Fibroblast of skin of back (primary cell): ENCODE results near the gene GSAP.
A peak's percentile ranks its signal among the peaks of the same experiment; 100 is the strongest.

Experiments
- DNase-seq: peaks from one replicate; pipeline ENCODE4 v3.0.0-alpha.2; 2013

Gene GSAP

GRCh38 chr7:77327067-77327931 lies 88.8 kb downstream of the GSAP start:
- peak; percentile 34 for DNase-seq

DNA sequence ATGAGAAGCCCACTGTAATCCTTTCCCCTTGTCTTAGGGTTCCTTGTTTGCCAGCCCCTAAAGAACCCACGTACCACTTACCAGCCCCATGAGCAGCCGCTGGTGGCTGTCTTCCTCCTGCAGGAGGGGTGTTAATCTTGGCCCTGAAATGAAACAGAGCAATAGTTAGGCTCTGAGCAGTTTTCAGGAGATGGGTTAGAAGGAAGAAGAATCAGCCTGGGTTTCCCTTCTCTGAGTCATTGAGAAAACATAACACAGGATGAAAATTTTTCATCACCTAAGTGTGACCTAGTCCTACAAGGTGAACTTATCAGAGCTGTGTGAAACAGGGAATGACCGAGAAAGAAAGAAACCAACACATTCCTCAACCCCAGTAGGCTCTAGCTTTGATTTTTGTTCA lies 90.0 kb downstream of the GSAP start:
- DNase-seq, result peak; percentile 33

GRCh38 chr7:77321300-77321699 lies 94.8 kb downstream of the GSAP start:
- no peak for DNase-seq

- no peak for DNase-seq
These were observed 95.4 kb downstream of the GSAP start for GRCh38 chr7:77320714-77321113.

- DNase-seq, result no peak
These were observed 96.0 kb downstream of the GSAP start for GRCh38 chr7:77320137-77320536.

GRCh38 chr7:77318019-77318418 lies 98.1 kb downstream of the GSAP start:
- no peak for DNase-seq

DNA sequence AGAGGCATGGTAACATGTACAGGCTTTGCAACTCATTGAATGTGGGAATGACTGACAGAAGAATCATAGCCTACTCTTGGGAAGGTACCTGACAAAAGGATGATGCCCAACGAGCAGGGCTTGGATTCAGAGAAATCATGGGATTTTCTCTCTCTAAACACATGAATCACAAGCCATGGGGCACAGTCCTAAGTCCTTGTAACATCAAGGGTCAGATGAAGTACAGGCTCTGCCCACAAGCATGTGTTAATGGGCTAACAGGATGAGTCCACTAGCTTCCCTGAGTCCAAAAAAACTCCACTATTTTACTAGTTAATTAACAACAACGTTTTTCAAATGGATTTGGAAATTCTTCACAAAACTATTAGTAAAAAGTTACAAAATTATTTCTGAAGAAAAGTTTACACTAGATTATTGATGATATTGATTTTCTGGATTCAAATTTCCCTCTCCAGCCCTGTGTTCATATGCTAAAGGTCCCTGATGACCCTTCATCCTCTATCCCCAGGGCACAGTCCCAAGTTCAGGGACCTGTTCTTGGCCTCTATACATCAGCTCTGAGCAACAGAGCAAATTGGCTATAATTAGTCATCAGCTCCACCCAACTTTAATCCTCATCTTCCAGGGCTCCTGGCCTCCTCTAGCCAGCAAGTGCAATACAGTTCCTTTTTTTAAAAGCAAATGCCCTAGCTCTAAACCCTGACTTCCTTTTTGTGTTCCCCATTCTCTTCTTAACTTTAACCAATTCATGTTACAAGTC lies 99.8 kb downstream of the GSAP start:
- no peak for DNase-seq

DNA sequence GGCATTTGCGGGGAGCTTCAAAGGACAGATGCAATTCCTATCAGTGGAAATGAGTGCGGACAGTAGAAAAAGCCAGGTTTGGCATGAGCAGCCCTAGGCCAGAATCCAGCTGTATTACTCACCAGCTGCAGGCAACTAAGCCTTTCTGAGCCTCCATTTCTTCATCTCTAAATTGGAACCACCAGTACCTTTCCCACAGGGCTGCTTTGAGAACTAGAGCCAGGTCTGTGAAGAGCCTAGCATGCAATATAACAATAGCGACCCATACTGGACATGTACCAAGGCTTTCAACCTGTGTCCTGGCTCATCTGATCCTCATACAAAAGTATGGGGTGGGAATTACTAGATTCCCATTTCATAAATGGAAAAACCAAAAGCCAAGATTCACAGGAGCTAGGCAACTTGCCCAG lies 101.0 kb downstream of the GSAP start:
- DNase-seq, result no peak

GRCh38 chr7:77313876-77314480 lies 102.2 kb downstream of the GSAP start:
- DNase-seq, result no peak

GRCh38 chr7:77313085-77313484 lies 103.1 kb downstream of the GSAP start:
- no peak for DNase-seq

GRCh38 chr7:77310982-77311381 lies 105.2 kb downstream of the GSAP start:
- no peak for DNase-seq

GRCh38 chr7:77309714-77310220 lies 106.4 kb downstream of the GSAP start:
- no peak for DNase-seq

- DNase-seq, result no peak
These were observed 107.4 kb downstream of the GSAP start for GRCh38 chr7:77308792-77309191.

DNA sequence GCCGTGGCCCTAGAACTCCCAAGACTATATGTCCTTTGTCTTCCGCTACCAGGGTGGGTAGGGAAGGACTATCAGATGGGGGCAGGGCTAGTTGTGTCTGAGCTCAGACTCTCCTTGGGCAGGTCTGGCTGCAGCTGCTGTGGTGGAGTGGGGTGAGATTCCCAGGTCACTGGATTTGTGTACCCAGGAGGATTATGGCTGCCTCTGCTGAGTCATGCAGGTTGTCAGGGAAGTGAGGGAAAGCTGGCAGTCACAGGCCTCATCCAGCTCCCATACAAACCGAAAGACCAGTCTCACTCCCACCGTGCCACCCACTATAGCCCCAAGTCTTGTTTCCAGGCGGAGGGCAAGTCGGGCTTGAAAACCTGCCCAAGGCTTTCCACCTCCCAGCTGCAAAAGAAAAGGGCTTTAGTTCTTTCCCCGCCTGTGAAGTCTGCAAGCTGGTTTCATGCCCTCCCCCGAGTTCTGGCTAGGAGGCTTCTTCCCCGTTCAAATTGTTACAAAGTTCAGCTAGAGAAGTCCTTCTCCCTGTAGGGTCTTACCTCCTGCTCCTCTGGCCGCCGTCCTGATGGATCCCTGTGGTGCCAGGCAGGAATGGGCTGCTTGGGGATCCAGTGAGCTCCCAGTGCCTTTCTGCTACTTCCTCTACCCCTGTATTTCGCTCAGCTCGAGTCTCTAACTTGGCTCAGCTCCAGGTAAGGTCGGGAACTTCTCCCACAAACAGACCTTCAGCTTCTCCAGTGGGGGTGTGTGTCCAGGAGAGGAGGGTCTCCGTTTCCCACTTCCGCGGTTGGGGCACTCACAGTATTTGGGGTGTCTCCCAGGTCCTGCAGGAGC lies 109.7 kb downstream of the GSAP start:
- DNase-seq, result no peak

- DNase-seq, result no peak
These were observed 120.6 kb downstream of the GSAP start for GRCh38 chr7:77295549-77295948.

DNA sequence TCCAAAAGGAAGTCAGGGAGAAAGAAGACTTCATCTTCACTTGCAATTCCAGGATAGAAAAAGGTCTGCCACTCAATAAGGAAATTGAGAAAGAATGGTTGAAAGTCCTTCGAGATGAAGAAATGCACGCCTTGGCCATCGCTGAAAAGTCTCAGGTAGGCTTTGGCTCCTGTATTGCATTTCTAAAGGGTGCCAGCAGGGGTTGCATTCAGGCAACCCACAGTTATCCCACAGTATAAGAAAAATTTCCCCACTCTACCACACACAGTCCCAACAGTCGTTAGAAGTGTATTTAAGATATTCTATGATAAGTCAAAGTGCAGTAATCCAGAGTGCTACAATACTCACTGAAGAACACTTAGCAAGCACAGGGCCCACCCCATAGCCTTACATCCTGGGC lies 123.1 kb downstream of the GSAP start:
- DNase-seq, result no peak

- DNase-seq, result no peak
These were observed 125.7 kb downstream of the GSAP start for GRCh38 chr7:77290425-77290824.

DNA sequence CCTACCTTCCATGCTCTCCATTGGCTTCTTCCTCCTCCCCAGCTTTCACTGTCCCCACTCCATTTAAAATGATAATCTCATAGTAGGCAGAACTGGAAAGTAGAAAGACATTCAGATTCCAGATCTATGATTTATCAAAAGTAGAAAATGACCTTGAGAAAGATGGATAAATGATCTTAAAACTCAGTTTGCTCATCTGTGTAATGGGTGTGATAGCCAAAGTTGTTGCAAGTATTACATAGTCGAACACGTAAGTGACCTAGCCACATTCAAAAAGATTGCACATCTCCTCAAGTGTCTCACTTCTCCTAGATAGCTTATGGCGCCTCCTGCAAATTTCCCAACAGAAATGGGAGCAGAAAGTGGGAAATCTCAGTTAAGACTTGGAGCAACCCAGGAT lies 126.8 kb downstream of the GSAP start:
- no peak for DNase-seq

DNA sequence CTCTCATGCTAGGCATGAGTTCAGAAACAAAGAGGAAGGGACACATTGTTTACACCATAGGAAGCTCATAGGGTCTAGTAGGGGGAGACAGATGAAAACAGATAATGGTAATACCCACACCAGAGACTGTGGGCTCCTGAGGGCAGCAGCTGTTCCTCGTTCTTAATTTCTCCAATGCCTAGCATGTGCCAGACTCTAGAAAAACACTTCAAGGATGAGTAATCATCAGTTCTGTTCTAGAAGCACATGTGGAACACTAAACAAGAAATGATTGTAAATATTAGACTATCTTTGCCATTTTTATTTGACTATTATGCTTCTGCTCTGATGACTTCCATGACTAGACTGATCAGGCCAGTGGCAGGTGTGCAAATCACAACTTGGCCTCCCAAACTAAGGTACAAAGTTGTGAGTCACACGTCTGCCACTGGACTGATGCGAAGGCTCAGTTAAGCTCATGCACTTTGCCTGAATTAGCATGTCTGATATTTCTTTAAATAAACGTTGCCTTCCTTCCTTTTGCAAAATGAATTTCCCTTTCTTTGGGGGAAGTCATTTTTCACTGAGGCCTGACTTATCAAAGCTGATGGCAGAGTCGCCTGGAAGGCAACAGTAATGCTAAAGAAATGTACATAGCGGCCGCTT lies 127.4 kb downstream of the GSAP start:
- DNase-seq, result no peak

GRCh38 chr7:77284616-77285015 lies 131.5 kb downstream of the GSAP start:
- DNase-seq, result no peak

DNA sequence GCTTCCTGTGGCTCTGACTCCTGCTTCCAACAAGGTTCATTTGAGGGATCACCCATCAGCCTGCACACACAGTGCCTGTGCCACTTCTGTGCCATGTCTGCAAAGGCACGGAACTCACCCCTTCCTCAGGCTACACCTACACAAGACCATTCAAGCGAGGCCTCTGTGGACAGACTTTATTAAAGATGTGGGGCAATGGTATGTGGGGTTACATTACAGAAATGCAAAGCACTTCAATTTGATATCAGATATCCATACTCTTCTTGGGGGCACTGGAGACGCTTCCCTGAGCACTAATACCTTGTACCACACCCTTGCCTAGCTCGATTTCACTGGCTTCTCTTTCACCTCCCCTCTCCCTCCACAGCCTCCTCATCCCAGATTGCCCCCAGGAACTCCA lies 132.1 kb downstream of the GSAP start:
- no peak for DNase-seq

DNA sequence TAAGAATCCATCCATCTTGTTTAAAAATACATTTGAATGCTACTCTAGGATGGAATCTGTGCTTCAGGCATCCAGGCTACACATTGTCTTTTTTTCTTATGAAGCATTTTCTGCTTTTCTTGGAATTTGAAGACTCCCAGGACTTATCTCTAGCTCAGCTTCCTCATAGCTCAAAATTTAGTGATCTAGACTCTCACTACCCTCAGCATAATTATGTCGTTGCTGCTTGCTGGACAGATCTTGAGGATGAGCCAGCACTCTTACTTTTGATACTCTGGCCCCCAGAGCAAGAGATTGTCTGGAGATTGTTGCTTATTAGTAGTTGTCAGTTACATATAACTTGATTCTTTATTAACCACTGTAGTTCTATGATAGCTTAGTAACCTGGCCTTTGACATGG lies 133.3 kb downstream of the GSAP start:
- peak; percentile 19 for DNase-seq
